ENCODE measurements around the gene ZGPAT. TPM values are rescaled to one million over a fixed set of nuclear protein-coding genes. Genes with fewer than 3 reads are reported as not detected.
A peak's percentile ranks its signal among the peaks of the same experiment; 100 is the strongest.

ZGPAT gene
- total RNA-seq, 1 experiment from 2014 or later, result 37.9 TPM

DNA sequence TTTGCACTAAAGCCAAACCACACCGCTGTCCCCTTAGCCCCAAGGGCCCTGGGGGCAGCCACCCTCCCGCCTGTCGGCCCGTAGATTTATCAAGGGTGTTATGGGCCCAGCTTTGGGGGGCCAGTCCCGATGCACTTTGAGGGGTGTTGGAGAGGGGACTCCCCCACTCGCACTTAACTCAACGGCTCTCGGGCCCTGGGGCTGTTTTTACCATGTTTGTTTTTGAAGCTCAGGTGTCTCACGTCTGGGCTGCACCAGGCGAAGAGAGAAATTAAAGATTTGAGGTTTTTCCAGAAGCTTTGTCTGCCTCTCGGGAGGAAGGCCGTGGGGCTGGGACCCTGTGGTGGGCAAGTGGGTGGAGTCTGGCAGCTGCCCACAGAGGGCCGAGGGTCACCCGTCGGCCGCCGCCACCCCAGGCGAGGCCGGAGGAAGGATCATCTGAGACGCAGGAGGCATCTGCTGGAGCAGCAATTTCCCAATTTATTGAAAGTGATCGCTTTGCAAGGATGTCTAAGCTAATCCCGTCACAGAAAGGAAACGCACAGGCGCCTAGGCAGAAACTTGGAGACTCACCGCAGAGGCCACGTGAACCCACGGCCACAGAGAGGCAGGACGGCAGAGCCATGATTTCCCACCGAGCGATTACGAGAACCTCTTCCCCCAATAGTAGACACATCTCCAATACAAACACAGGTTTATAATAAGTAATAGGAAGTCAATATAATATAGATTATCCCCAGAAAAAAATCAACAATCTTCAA, 35.6 kb downstream of the ZGPAT start:
- CTCF ChIA-PET, result no interaction called here
- no peaks in the 10 kb centered on the region for H3K9me3 ChIP-seq (ENCODE audit: low read length)
- DNase-seq, result no peak
- H2AFZ ChIP-seq (ENCODE audit: low read length), result no peak overlapping the region
- H3K79me2 ChIP-seq (ENCODE audit: low read length), result peaks cover 13% of the 10 kb centered on the region
- no peaks in the 10 kb centered on the region for H3F3A ChIP-seq (ENCODE audit: low read length, unreplicated experiment)
- H3K4me3 ChIP-seq (ENCODE audit: low read length), result no peak overlapping the region
- TF ChIP-seq, protein P1, sequence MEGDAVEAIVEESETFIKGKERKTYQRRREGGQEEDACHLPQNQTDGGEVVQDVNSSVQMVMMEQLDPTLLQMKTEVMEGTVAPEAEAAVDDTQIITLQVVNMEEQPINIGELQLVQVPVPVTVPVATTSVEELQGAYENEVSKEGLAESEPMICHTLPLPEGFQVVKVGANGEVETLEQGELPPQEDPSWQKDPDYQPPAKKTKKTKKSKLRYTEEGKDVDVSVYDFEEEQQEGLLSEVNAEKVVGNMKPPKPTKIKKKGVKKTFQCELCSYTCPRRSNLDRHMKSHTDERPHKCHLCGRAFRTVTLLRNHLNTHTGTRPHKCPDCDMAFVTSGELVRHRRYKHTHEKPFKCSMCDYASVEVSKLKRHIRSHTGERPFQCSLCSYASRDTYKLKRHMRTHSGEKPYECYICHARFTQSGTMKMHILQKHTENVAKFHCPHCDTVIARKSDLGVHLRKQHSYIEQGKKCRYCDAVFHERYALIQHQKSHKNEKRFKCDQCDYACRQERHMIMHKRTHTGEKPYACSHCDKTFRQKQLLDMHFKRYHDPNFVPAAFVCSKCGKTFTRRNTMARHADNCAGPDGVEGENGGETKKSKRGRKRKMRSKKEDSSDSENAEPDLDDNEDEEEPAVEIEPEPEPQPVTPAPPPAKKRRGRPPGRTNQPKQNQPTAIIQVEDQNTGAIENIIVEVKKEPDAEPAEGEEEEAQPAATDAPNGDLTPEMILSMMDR (conservative IDR thresholded peaks at IDR 0.05; ENCODE audit: low read depth, low read length), result no peak
- TF ChIP-seq EZH2 (IDR thresholded peaks at IDR 0.05; ENCODE audit: low read length, unreplicated experiment), result no peak
- no peak for TF ChIP-seq EZH2phosphoT487 (IDR thresholded peaks at IDR 0.05; ENCODE audit: borderline replicate concordance, low read length)
- H4K20me1 ChIP-seq (ENCODE audit: low read length), result no peaks in the 10 kb centered on the region
- H3K9ac ChIP-seq (ENCODE audit: low read length), result no peak overlapping the region
- BruUV-seq (replicated peaks), result TSS peak; percentile 22
- H3K27me3 ChIP-seq (ENCODE audit: low read length), result no peaks in the 10 kb centered on the region
- no peak overlapping the region for H3K27ac ChIP-seq (ENCODE audit: low read length)
- peaks cover 12% of the 10 kb centered on the region for H3K4me1 ChIP-seq (ENCODE audit: insufficient read depth, low read length)
- POLR2A ChIA-PET (ENCODE audit: unreplicated experiment), result no interaction called here
- intact Hi-C loops (cut with micrococcal nuclease), result no loop called here
- no peaks in the 10 kb centered on the region for H3K9me2 ChIP-seq (replicated peaks; ENCODE audit: low read length)
- no peak overlapping the region for H3K4me2 ChIP-seq (ENCODE audit: low read length)
- no peak for ATAC-seq
- H3K36me3 ChIP-seq (ENCODE audit: low read depth, low read length), result peaks cover 22% of the 10 kb centered on the region

- Histone ChIP-seq H3K9ac (ENCODE audit: low read length) (no peak overlapping the region), H3K27me3 (ENCODE audit: low read length) (no peaks in the 10 kb centered on the region), H3K4me3 (ENCODE audit: low read length) (no peak overlapping the region), H3K4me1 (ENCODE audit: insufficient read depth, low read length) (peaks cover 12% of the 10 kb centered on the region), H3F3A (ENCODE audit: low read length, unreplicated experiment) (no peaks in the 10 kb centered on the region), H3K9me3 (ENCODE audit: low read length) (no peaks in the 10 kb centered on the region), H2AFZ (ENCODE audit: low read length) (no peak overlapping the region), H3K27ac (ENCODE audit: low read length) (no peak overlapping the region), H4K20me1 (ENCODE audit: low read length) (no peaks in the 10 kb centered on the region), H3K79me2 (ENCODE audit: low read length) (peaks cover 13% of the 10 kb centered on the region), H3K9me2 (replicated peaks; ENCODE audit: low read length) (no peaks in the 10 kb centered on the region), H3K36me3 (ENCODE audit: low read depth, low read length) (peaks cover 22% of the 10 kb centered on the region), H3K4me2 (ENCODE audit: low read length) (no peak overlapping the region)
- intact Hi-C loops (cut with micrococcal nuclease), result no loop called here
- ChIA-PET POLR2A (ENCODE audit: unreplicated experiment) (no interaction called here), CTCF (no interaction called here)
- no TSS peak for BruUV-seq (replicated peaks)
- DNase-seq, result no peak
- TF ChIP-seq, protein P1 (conservative IDR thresholded peaks at IDR 0.05; ENCODE audit: low read depth, low read length), result no peak
- TF ChIP-seq EZH2 (IDR thresholded peaks at IDR 0.05; ENCODE audit: low read length, unreplicated experiment), result no peak
- ATAC-seq, result no peak
Observed at GRCh38 chr20:63744158-63744557, 36.3 kb downstream of the ZGPAT start.

GRCh38 chr20:63744574-63745423, 37.0 kb downstream of the ZGPAT start:
- no peak for TF ChIP-seq EZH2phosphoT487 (IDR thresholded peaks at IDR 0.05; ENCODE audit: borderline replicate concordance, low read length)
- TF ChIP-seq, protein P1 (conservative IDR thresholded peaks at IDR 0.05; ENCODE audit: low read depth, low read length), result no peak
- no peak for TF ChIP-seq EZH2 (IDR thresholded peaks at IDR 0.05; ENCODE audit: low read length, unreplicated experiment)
- no TSS peak for BruUV-seq (replicated peaks)
- H3K9me3 ChIP-seq (ENCODE audit: low read length), result no peaks in the 10 kb centered on the region
- H3K9me2 ChIP-seq (replicated peaks; ENCODE audit: low read length), result no peaks in the 10 kb centered on the region
- H3K4me2 ChIP-seq (ENCODE audit: low read length), result no peak overlapping the region
- no peak overlapping the region for H2AFZ ChIP-seq (ENCODE audit: low read length)
- no peak for DNase-seq
- peaks cover 13% of the 10 kb centered on the region for H3K79me2 ChIP-seq (ENCODE audit: low read length)
- H3K4me3 ChIP-seq (ENCODE audit: low read length), result no peak overlapping the region
- H3F3A ChIP-seq (ENCODE audit: low read length, unreplicated experiment), result no peaks in the 10 kb centered on the region
- H3K27ac ChIP-seq (ENCODE audit: low read length), result no peak overlapping the region
- ChIA-PET CTCF (no interaction called here), POLR2A (ENCODE audit: unreplicated experiment) (no interaction called here)
- no peak for ATAC-seq
- H3K27me3 ChIP-seq (ENCODE audit: low read length), result no peaks in the 10 kb centered on the region
- H3K9ac ChIP-seq (ENCODE audit: low read length), result no peak overlapping the region
- H3K36me3 ChIP-seq (ENCODE audit: low read depth, low read length), result peaks cover 22% of the 10 kb centered on the region
- no peaks in the 10 kb centered on the region for H4K20me1 ChIP-seq (ENCODE audit: low read length)
- H3K4me1 ChIP-seq (ENCODE audit: insufficient read depth, low read length), result peaks cover 12% of the 10 kb centered on the region
- intact Hi-C loops (cut with micrococcal nuclease), result no loop called here
